GM06990 (cell line): Measurements from ENCODE around the gene ARMH1.
"Not testable (repeated sequence)": the region's sequence is repeated elsewhere in the genome, so short reads cannot be mapped to it uniquely, and the experiment has no call there.

Source experiments
- DNase-seq: peaks from one replicate; pipeline ENCODE4 v3.0.0-alpha.2; 2011; ENCODE audit not compliant: insufficient read length; ENCODE audit errors: extremely low read depth
- H3K27me3 ChIP-seq: replicated peaks from 2 replicates; pipeline ENCODE4 v1.6.0; 2011; ENCODE audit warnings: low read length; ENCODE audit not compliant: control insufficient read depth, insufficient read depth
- H3K36me3 ChIP-seq: 2 replicates; pipeline ENCODE4 v1.5.1; 2011; ENCODE audit warnings: low read length; ENCODE audit not compliant: control insufficient read depth, insufficient read depth
- H3K4me3 ChIP-seq: replicated peaks from 2 replicates; pipeline ENCODE4 v1.5.1; 2011; ENCODE audit warnings: low read depth, mild to moderate bottlenecking, control low read depth, low read length
- CTCF ChIP-seq: IDR thresholded peaks from 2 replicates; pipeline ENCODE4 v1.5.1; 2011; ENCODE audit warnings: low read length, control low read depth, mild to moderate bottlenecking, inconsistent platforms; ENCODE audit not compliant: insufficient read depth, poor library complexity, severe bottlenecking

The ARMH1 gene

GRCh38 chr1:44757420-44757819 lies 82.9 kb downstream of the ARMH1 start:
- no peak overlapping the region for H3K4me3 ChIP-seq
- TF ChIP-seq CTCF: no peak
- H3K36me3 ChIP-seq: peaks cover 51% of the 10 kb centered on the region
- H3K27me3 ChIP-seq: no peaks in the 10 kb centered on the region
- no peak for DNase-seq

GRCh38 chr1:44759077-44759476 lies 84.6 kb downstream of the ARMH1 start:
- H3K4me3 ChIP-seq: no peak overlapping the region
- peaks cover 52% of the 10 kb centered on the region for H3K36me3 ChIP-seq
- H3K27me3 ChIP-seq: no peaks in the 10 kb centered on the region
- no peak for DNase-seq
- no peak for TF ChIP-seq CTCF

- H3K36me3 ChIP-seq: peaks cover 46% of the 10 kb centered on the region
- no peak for DNase-seq
- H3K27me3 ChIP-seq: no peaks in the 10 kb centered on the region
- no peak for TF ChIP-seq CTCF
- no peak overlapping the region for H3K4me3 ChIP-seq
These were observed 86.4 kb downstream of the ARMH1 start for GRCh38 chr1:44760876-44761275.

- not testable (repeated sequence) for DNase-seq, H3K4me3 ChIP-seq, H3K27me3 ChIP-seq
- H3K36me3 ChIP-seq: peaks cover 25% of the 10 kb centered on the region
These were observed 91.9 kb downstream of the ARMH1 start for GRCh38 chr1:44766421-44766820.
